HepG2 (cell line): ENCODE measurements around the gene GBX1. TPM values are rescaled to one million over a fixed set of nuclear protein-coding genes. Genes with fewer than 3 reads are reported as not detected.

Source experiments
- AGO2 ChIP-seq: fragments of 200-400 bp; formaldehyde crosslinking; optimal IDR thresholded peaks from 2 replicates; pipeline ENCODE3; 2017; ENCODE audit warnings: mild to moderate bottlenecking, low read depth, low read length, moderate library complexity
- ATF2 ChIP-seq: sonication (generic); formaldehyde crosslinking; IDR thresholded peaks from 2 replicates; pipeline ENCODE4 v1.4.0; 2020; ENCODE audit warnings: missing genetic modification reagents
- ELF3 ChIP-seq: IDR thresholded peaks from 2 replicates; pipeline ENCODE4 v1.6.1; 2016; ENCODE audit warnings: missing genetic modification reagents, missing compliant biosample characterization
- FOSL2 ChIP-seq: sonication (generic); formaldehyde crosslinking; IDR thresholded peaks from 2 replicates; pipeline ENCODE4 v1.4.0; 2020; ENCODE audit warnings: missing genetic modification reagents
- FOXJ3 ChIP-seq: sonication (generic); formaldehyde crosslinking; IDR thresholded peaks from 2 replicates; pipeline ENCODE4 v1.4.0; 2020; ENCODE audit warnings: missing genetic modification reagents, mild to moderate bottlenecking, borderline replicate concordance
- HMGXB4 ChIP-seq, 2 experiments: sonication (generic) in 1 of 2; formaldehyde crosslinking in 1 of 2; IDR thresholded peaks; 2 replicates each; pipeline versions ENCODE4 v1.4.0 to v1.6.1; 2018 to 2020; ENCODE audit warnings: missing genetic modification reagents in 2 of 2, borderline replicate concordance in 1 of 2, low read depth in 1 of 2, mild to moderate bottlenecking in 1 of 2, missing biosample characterization in 1 of 2
- HNRNPL ChIP-seq: fragments of 200-400 bp; formaldehyde crosslinking; IDR thresholded peaks from 2 replicates; pipeline ENCODE4 v1.6.1; 2017; ENCODE audit warnings: mild to moderate bottlenecking, low read depth, low read length
- KLF9 ChIP-seq: IDR thresholded peaks from 2 replicates; pipeline ENCODE4 v1.6.1; 2016; ENCODE audit warnings: low read depth
- MYC ChIP-seq: sonication (generic); formaldehyde crosslinking; IDR thresholded peaks from 2 replicates; pipeline ENCODE4 v1.9.0; 2021; ENCODE audit warnings: missing genetic modification reagents, borderline replicate concordance
- RAD21 ChIP-seq: fragments of 450-650 bp; formaldehyde crosslinking; IDR thresholded peaks from 2 replicates; pipeline ENCODE4 v1.5.0; 2020; ENCODE audit warnings: mild to moderate bottlenecking
- ZBTB33 ChIP-seq: sonication (generic); formaldehyde crosslinking; IDR thresholded peaks from 2 replicates; pipeline ENCODE4 v1.4.0; 2020; ENCODE audit warnings: missing genetic modification reagents
- ZFX ChIP-seq: sonication (generic); formaldehyde crosslinking; IDR thresholded peaks from 2 replicates; pipeline ENCODE4 v1.4.0; 2020; ENCODE audit warnings: mild to moderate bottlenecking, low read depth, missing genetic modification reagents, moderate library complexity
- ZFY ChIP-seq: sonication (generic); formaldehyde crosslinking; IDR thresholded peaks from 2 replicates; pipeline ENCODE4 v1.4.0; 2020; ENCODE audit warnings: missing genetic modification reagents
- ZNF619 ChIP-seq: sonication (generic); formaldehyde crosslinking; IDR thresholded peaks from 2 replicates; pipeline ENCODE4 v1.4.0; 2020; ENCODE audit warnings: mild to moderate bottlenecking, missing genetic modification reagents
- ZNF740 ChIP-seq: sonication (generic); formaldehyde crosslinking; IDR thresholded peaks from 2 replicates; pipeline ENCODE4 v1.4.0; 2020; ENCODE audit warnings: missing genetic modification reagents
- polyA plus RNA-seq, 8 experiments: library from polyadenylated mRNA; depleted of rRNA in 3 of 8; stranded (reverse) in 7 of 8; unstranded in 1 of 8; fragments of >200 nt; fragmentation: Illumina TruSeq in 4 of 8; extraction: Trizol in 4 of 8; gene quantifications; 2 replicates each; pipeline versions ENCODE4 v1.2.1 to v1.2.3, GENCODE V29; 2011 to 2016; ENCODE audit warnings: low read depth in 4 of 8, missing spikeins in 1 of 8, mixed read lengths in 1 of 8; ENCODE audit not compliant: insufficient read depth in 1 of 8
- total RNA-seq, 5 experiments: library from RNA; depleted of rRNA; stranded (reverse); fragments of >200 nt; fragmentation: Illumina TruSeq; extraction: Trizol; gene quantifications; 2 replicates each; pipeline ENCODE4 v1.2.3, GENCODE V29; 2016; ENCODE audit warnings: low read depth in 1 of 5
- TF ChIP-seq, protein P1 (sequence below): sonication (generic); formaldehyde crosslinking; IDR thresholded peaks from 2 replicates; pipeline ENCODE4 v1.8.1; 2023; ENCODE audit warnings: mild to moderate bottlenecking, missing genetic modification reagents
- TF ChIP-seq, protein P2 (sequence below): sonication (generic); formaldehyde crosslinking; IDR thresholded peaks from 2 replicates; pipeline ENCODE4 v1.5.0; 2020; ENCODE audit warnings: mild to moderate bottlenecking, missing genetic modification reagents, moderate library complexity
- TF ChIP-seq, protein P3 (sequence below): sonication (generic); formaldehyde crosslinking; IDR thresholded peaks from 2 replicates; pipeline ENCODE4 v1.9.0; 2021; ENCODE audit warnings: missing genetic modification reagents, mild to moderate bottlenecking, borderline replicate concordance

Gene GBX1
- total and polyA plus RNA-seq, 2 of the 13 experiments (the other 11 are each of a cell fraction or from before 2014, with no cell fraction given), result not detected

DNA sequence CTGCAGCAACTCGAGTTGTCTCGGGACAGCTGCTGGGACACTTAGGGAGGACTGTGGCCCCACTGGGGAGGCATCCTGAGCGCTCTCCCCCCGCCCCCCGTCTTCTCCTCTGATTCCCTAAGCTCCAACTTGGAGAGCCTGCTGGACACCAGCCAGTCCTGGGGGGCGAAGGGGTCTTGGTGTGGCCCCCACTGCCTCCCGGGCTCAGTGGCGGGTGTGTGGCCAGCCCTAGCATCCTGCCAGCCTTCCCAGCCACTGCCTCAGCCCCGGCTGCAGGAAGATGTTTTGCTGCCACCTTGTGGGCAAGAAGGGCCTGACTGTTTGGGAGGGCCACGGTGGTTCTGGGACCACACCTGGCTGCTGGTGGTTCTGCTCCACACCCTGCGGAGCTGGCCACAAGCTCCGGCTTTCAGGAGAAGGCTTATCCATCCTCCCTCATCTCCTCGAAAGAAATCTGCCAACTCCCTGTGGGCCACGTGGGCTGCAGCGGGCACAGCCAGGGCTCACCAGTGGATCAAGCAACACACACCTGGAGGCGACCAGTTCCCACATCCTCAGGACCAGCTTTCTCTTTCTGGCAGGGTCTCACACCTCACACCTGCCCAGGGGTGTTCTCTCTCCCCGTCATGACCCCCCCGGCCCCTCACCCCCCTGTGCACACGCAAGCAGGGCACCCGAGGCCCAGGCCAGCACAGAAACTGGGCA lies 56.4 kb downstream of the GBX1 start (continued):
- TF ChIP-seq ZFX (CRISPR knock-in tag) (peak; percentile 51; the same call in 1 of the 2 replicates), HMGXB4 (CRISPR knock-in tag; IDR thresholded peaks at IDR 0.05; ENCODE audit: borderline replicate concordance in 1 of 2, low read depth in 1 of 2) (peak in 1 of 2 experiments; percentile 68; a peak in 1 of 4 replicates), FOXJ3 (CRISPR knock-in tag) (no peak), ZFY (CRISPR knock-in tag) (0 out of 2 replicates have a peak, but pooled peaks have one; percentile 24), ZNF619 (CRISPR knock-in tag) (0 out of 2 replicates have a peak, but pooled peaks have one; percentile 45), AGO2 (peak; percentile 20), KLF9 (CRISPR knock-in tag) (no peak), ATF2 (0 out of 2 replicates have a peak, but pooled peaks have one; percentile 27), MYC (CRISPR knock-in tag) (peak; percentile 36; the same call in 1 of the 2 replicates), RAD21 (CRISPR knock-in tag) (peak; percentile 90), ZNF740 (CRISPR knock-in tag) (peak; percentile 35; the same call in 1 of the 2 replicates), ZBTB33 (CRISPR knock-in tag) (peak; percentile 80), ELF3 (CRISPR knock-in tag) (peak; percentile 31; the same call in 1 of the 2 replicates), FOSL2 (CRISPR knock-in tag) (peak; percentile 37; the same call in 1 of the 2 replicates), HNRNPL (0 out of 2 replicates have a peak, but pooled peaks have one; percentile 50)
- TF ChIP-seq, protein P1, sequence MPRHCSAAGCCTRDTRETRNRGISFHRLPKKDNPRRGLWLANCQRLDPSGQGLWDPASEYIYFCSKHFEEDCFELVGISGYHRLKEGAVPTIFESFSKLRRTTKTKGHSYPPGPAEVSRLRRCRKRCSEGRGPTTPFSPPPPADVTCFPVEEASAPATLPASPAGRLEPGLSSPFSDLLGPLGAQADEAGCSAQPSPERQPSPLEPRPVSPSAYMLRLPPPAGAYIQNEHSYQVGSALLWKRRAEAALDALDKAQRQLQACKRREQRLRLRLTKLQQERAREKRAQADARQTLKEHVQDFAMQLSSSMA, result 0 out of 2 replicates have a peak, but pooled peaks have one; percentile 28
- TF ChIP-seq, protein P2, sequence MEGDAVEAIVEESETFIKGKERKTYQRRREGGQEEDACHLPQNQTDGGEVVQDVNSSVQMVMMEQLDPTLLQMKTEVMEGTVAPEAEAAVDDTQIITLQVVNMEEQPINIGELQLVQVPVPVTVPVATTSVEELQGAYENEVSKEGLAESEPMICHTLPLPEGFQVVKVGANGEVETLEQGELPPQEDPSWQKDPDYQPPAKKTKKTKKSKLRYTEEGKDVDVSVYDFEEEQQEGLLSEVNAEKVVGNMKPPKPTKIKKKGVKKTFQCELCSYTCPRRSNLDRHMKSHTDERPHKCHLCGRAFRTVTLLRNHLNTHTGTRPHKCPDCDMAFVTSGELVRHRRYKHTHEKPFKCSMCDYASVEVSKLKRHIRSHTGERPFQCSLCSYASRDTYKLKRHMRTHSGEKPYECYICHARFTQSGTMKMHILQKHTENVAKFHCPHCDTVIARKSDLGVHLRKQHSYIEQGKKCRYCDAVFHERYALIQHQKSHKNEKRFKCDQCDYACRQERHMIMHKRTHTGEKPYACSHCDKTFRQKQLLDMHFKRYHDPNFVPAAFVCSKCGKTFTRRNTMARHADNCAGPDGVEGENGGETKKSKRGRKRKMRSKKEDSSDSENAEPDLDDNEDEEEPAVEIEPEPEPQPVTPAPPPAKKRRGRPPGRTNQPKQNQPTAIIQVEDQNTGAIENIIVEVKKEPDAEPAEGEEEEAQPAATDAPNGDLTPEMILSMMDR (CRISPR knock-in tag), result peak; percentile 97
- TF ChIP-seq, protein P3, sequence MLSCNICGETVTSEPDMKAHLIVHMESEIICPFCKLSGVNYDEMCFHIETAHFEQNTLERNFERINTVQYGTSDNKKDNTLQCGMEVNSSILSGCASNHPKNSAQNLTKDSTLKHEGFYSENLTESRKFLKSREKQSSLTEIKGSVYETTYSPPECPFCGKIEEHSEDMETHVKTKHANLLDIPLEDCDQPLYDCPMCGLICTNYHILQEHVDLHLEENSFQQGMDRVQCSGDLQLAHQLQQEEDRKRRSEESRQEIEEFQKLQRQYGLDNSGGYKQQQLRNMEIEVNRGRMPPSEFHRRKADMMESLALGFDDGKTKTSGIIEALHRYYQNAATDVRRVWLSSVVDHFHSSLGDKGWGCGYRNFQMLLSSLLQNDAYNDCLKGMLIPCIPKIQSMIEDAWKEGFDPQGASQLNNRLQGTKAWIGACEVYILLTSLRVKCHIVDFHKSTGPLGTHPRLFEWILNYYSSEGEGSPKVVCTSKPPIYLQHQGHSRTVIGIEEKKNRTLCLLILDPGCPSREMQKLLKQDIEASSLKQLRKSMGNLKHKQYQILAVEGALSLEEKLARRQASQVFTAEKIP (CRISPR knock-in tag), result no peak
